ENCODE results near the gene GAB4.

The GAB4 gene

GRCh38 chr22:16960884-16961249 is 47.2 kb downstream of the GAB4 start:
- TF ChIP-seq, protein P1, sequence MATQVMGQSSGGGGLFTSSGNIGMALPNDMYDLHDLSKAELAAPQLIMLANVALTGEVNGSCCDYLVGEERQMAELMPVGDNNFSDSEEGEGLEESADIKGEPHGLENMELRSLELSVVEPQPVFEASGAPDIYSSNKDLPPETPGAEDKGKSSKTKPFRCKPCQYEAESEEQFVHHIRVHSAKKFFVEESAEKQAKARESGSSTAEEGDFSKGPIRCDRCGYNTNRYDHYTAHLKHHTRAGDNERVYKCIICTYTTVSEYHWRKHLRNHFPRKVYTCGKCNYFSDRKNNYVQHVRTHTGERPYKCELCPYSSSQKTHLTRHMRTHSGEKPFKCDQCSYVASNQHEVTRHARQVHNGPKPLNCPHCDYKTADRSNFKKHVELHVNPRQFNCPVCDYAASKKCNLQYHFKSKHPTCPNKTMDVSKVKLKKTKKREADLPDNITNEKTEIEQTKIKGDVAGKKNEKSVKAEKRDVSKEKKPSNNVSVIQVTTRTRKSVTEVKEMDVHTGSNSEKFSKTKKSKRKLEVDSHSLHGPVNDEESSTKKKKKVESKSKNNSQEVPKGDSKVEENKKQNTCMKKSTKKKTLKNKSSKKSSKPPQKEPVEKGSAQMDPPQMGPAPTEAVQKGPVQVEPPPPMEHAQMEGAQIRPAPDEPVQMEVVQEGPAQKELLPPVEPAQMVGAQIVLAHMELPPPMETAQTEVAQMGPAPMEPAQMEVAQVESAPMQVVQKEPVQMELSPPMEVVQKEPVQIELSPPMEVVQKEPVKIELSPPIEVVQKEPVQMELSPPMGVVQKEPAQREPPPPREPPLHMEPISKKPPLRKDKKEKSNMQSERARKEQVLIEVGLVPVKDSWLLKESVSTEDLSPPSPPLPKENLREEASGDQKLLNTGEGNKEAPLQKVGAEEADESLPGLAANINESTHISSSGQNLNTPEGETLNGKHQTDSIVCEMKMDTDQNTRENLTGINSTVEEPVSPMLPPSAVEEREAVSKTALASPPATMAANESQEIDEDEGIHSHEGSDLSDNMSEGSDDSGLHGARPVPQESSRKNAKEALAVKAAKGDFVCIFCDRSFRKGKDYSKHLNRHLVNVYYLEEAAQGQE (IDR thresholded peaks at IDR 0.05; ENCODE audit: insufficient read depth in 1 of 2, low read depth in 2 of 2, low read length in 2 of 2), result no peak
- TF ChIP-seq POLR2AphosphoS5 (IDR thresholded peaks at IDR 0.05; ENCODE audit: low read depth, low read length), result no peak
- no peak for TF ChIP-seq SIN3A (IDR thresholded peaks at IDR 0.05; ENCODE audit: borderline replicate concordance, insufficient read depth, low read length)
- no peak for TF ChIP-seq FOXP2 (optimal IDR thresholded peaks at IDR 0.05; ENCODE audit: borderline replicate concordance, extremely low read depth, extremely low read length, insufficient read depth)
- TF ChIP-seq TAF1 (IDR thresholded peaks at IDR 0.05; ENCODE audit: borderline replicate concordance, insufficient read depth, low read length), result no peak

GRCh38 chr22:16960220-16960883 is 47.7 kb downstream of the GAB4 start:
- TF ChIP-seq FOXP2 (optimal IDR thresholded peaks at IDR 0.05; ENCODE audit: borderline replicate concordance, extremely low read depth, extremely low read length, insufficient read depth) (no peak), POLR2AphosphoS5 (IDR thresholded peaks at IDR 0.05; ENCODE audit: low read depth, low read length) (no peak), TAF1 (IDR thresholded peaks at IDR 0.05; ENCODE audit: borderline replicate concordance, insufficient read depth, low read length) (no peak), SIN3A (IDR thresholded peaks at IDR 0.05; ENCODE audit: borderline replicate concordance, insufficient read depth, low read length) (no peak)
- TF ChIP-seq, protein P1 (IDR thresholded peaks at IDR 0.05; ENCODE audit: insufficient read depth in 1 of 2, low read depth in 2 of 2, low read length in 2 of 2), result no peak

- TF ChIP-seq TAF1 (IDR thresholded peaks at IDR 0.05; ENCODE audit: borderline replicate concordance, insufficient read depth, low read length) (no peak), FOXP2 (optimal IDR thresholded peaks at IDR 0.05; ENCODE audit: borderline replicate concordance, extremely low read depth, extremely low read length, insufficient read depth) (no peak)
These were observed 48.6 kb downstream of the GAB4 start for GRCh38 chr22:16959345-16959930.

DNA sequence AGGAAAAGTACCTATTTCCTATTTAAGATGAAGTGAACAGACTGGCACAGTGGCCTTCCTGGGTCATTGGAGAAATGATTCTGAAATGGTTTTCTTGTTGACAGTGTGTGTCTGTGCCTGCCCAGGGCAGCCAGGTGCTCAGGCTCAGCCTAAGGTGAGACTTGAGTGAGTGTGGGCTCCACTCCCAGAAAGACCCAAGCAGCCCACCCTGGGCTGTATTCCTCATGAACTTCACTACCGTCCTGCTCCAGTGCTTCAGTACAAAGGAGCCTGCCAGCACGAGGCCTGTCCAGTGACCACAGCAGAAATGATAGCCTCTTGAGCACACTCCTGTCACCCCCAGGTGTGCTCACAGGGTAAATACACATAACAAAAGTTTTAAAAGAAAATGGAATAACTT is 49.5 kb downstream of the GAB4 start:
- TF ChIP-seq POLR2AphosphoS5 (IDR thresholded peaks at IDR 0.05; ENCODE audit: low read depth, low read length) (no peak), SIN3A (IDR thresholded peaks at IDR 0.05; ENCODE audit: borderline replicate concordance, insufficient read depth, low read length) (no peak), TAF1 (IDR thresholded peaks at IDR 0.05; ENCODE audit: borderline replicate concordance, insufficient read depth, low read length) (no peak), FOXP2 (optimal IDR thresholded peaks at IDR 0.05; ENCODE audit: borderline replicate concordance, extremely low read depth, extremely low read length, insufficient read depth) (no peak)
- TF ChIP-seq, protein P1 (IDR thresholded peaks at IDR 0.05; ENCODE audit: insufficient read depth in 1 of 2, low read depth in 2 of 2, low read length in 2 of 2), result no peak

DNA sequence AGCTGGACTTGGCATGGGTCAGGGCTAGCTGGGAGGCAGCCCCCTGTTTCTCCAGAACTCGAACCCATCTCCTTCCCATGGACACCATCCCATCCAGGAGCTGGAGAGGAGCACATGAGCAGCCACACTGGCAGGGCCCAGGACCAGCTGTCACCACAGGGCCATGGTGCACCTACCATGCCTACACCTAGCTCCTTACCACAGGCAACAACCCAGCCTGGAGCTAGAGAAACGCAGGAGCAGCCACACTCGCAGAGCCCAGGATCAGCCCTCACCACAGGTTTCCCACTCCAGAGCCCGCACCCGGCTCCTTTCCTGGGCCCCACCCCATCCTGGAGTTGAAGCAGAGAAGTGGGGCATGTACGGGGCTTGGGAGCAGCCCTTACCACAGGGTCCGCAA is 50.2 kb downstream of the GAB4 start:
- TF ChIP-seq, protein P1 (IDR thresholded peaks at IDR 0.05; ENCODE audit: insufficient read depth in 1 of 2, low read depth in 2 of 2, low read length in 2 of 2), result no peak
- TF ChIP-seq SIN3A (IDR thresholded peaks at IDR 0.05; ENCODE audit: borderline replicate concordance, insufficient read depth, low read length) (no peak), FOXP2 (optimal IDR thresholded peaks at IDR 0.05; ENCODE audit: borderline replicate concordance, extremely low read depth, extremely low read length, insufficient read depth) (no peak), TAF1 (IDR thresholded peaks at IDR 0.05; ENCODE audit: borderline replicate concordance, insufficient read depth, low read length) (no peak), POLR2AphosphoS5 (IDR thresholded peaks at IDR 0.05; ENCODE audit: low read depth, low read length) (no peak)
